BLaER1 treated with 17β-estradiol and CSF1 and Interleukin-3, amounts not matched to agents 10 nM and 100 nM (cell line): Measurements from ENCODE around the gene DCAF8.
A peak's percentile ranks its signal among the peaks of the same experiment; 100 is the strongest.

Source experiments
- H3K27ac ChIP-seq, 11 experiments: shearing (Covaris generic); formaldehyde crosslinking; 2 replicates each; pipeline ENCODE4 v1.8.1; 2022
- H3K27me3 ChIP-seq, 11 experiments: shearing (Covaris generic); formaldehyde crosslinking; 2 replicates each; pipeline ENCODE4 v1.8.1; 2022
- H3K36me3 ChIP-seq, 11 experiments: shearing (Covaris generic); formaldehyde crosslinking; 2 replicates each; pipeline ENCODE4 v1.8.1; 2022
- H3K4me1 ChIP-seq, 10 experiments: shearing (Covaris generic); formaldehyde crosslinking; 2 replicates each; pipeline ENCODE4 v1.8.1; 2022
- H3K4me2 ChIP-seq, 11 experiments: shearing (Covaris generic); formaldehyde crosslinking; 2 replicates each; pipeline ENCODE4 v1.8.1; 2022
- H3K4me3 ChIP-seq, 10 experiments: shearing (Covaris generic); formaldehyde crosslinking; 2 replicates each; pipeline ENCODE4 v1.8.1; 2022
- H3K9ac ChIP-seq, 11 experiments: shearing (Covaris generic); formaldehyde crosslinking; 2 replicates each; pipeline ENCODE4 v1.8.1; 2022
- H3K9me3 ChIP-seq, 11 experiments: shearing (Covaris generic); formaldehyde crosslinking; replicated peaks in 1 of 11; 2 replicates each; pipeline ENCODE4 v1.8.1; 2022
- H4K20me1 ChIP-seq, 11 experiments: shearing (Covaris generic); formaldehyde crosslinking; 2 replicates each; pipeline ENCODE4 v1.8.1; 2022
- Cebpa-rat ChIP-seq, 11 experiments: shearing (Covaris generic); IDR thresholded peaks; 2 replicates each; pipeline ENCODE4 v1.8.1; 2022

DCAF8 gene

GRCh38 chr1:160207118-160207650 is 55.2 kb downstream of the DCAF8 start:
- no peaks in the 10 kb centered on the region for H3K27me3 ChIP-seq
- H3K4me3 ChIP-seq = peak overlapping the region in 1 of 10 experiments; percentile 6; a peak in 2 of 20 replicates
- H3K36me3 ChIP-seq = peaks cover 25 to 52% (median 49%) of the 10 kb centered on the region in 11 experiments
- H3K27ac ChIP-seq = peak overlapping the region in 6 of 11 experiments; percentile 5 to 98 (median 92); a peak in 7 of 22 replicates
- peak overlapping the region; percentile 86 to 99 (median 96) for H3K4me2 ChIP-seq
- H3K9ac ChIP-seq = peak overlapping the region in 1 of 11 experiments; percentile 98; a peak in 1 of 22 replicates
- H3K4me1 ChIP-seq = peaks cover 52 to 76% (median 69%) of the 10 kb centered on the region in 10 experiments
- H4K20me1 ChIP-seq = peaks cover 23 to 62% (median 59%) of the 10 kb centered on the region in 11 experiments
- H3K9me3 ChIP-seq = no peaks in the 10 kb centered on the region
- TF ChIP-seq Cebpa-rat (IDR thresholded peaks at IDR 0.05) = no peak

DNA sequence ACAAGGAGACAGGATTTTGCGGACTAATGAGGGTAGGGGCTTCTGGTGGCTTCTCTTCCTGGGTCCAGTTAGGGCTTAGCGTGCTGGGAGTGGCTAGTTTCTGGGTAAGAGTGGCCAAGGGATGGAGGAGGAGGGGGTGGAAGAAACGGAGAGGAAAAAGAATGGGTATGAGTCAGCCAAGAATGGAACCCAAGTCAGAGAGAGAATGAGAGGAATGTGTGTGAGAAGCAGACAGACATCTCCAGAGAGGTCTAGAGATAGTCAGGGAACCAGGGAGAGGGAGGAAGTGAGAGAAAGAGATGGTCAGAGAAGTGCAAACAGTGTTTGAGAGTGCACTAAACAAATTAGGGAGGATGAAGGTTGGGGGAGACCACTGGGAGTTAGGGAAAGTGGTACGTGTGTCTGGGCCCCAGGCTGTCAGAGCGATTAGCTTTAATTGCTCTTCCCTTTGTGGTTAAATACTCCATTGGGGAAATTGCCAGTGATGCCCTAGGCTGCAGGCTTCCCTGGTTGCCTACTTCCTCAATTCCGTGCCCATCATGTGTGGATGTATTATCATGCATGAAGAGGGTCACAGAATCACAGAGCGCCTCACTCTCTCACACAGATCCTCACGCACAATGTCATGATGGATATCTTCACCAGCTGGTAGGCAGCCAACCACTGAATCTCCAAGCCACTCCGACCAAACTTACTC is 55.8 kb downstream of the DCAF8 start:
- peaks cover 18 to 46% (median 42%) of the 10 kb centered on the region in 11 experiments for H3K36me3 ChIP-seq
- H3K9ac ChIP-seq = peak overlapping the region; percentile 92 to 99 (median 96); a peak in 21 of 22 replicates
- no peaks in the 10 kb centered on the region for H3K27me3 ChIP-seq
- peak overlapping the region; percentile 74 to 99 (median 95); a peak in 19 of 20 replicates for H3K4me3 ChIP-seq
- no peaks in the 10 kb centered on the region for H3K9me3 ChIP-seq
- no peak for TF ChIP-seq Cebpa-rat (IDR thresholded peaks at IDR 0.05)
- peak overlapping the region in 9 of 11 experiments; percentile 86 to 98 (median 93); a peak in 19 of 22 replicates for H3K27ac ChIP-seq
- H3K4me2 ChIP-seq = peak overlapping the region; percentile 86 to 99 (median 96)
- peaks cover 23 to 60% (median 56%) of the 10 kb centered on the region in 11 experiments for H4K20me1 ChIP-seq
- H3K4me1 ChIP-seq = peaks cover 52 to 76% (median 69%) of the 10 kb centered on the region in 10 experiments

GRCh38 chr1:160206036-160206389 is 56.3 kb downstream of the DCAF8 start:
- Histone ChIP-seq H4K20me1 (peaks cover 23 to 55% (median 50%) of the 10 kb centered on the region in 11 experiments), H3K36me3 (peaks cover 13 to 40% (median 37%) of the 10 kb centered on the region in 11 experiments), H3K27ac (peak overlapping the region; percentile 84 to 98 (median 92)), H3K27me3 (no peaks in the 10 kb centered on the region), H3K9ac (peak overlapping the region; percentile 92 to 99 (median 96)), H3K4me3 (peak overlapping the region; percentile 74 to 99 (median 95)), H3K9me3 (no peaks in the 10 kb centered on the region), H3K4me1 (peaks cover 52 to 71% (median 69%) of the 10 kb centered on the region in 10 experiments), H3K4me2 (peak overlapping the region; percentile 86 to 99 (median 96))
- no peak for TF ChIP-seq Cebpa-rat (IDR thresholded peaks at IDR 0.05)

DNA sequence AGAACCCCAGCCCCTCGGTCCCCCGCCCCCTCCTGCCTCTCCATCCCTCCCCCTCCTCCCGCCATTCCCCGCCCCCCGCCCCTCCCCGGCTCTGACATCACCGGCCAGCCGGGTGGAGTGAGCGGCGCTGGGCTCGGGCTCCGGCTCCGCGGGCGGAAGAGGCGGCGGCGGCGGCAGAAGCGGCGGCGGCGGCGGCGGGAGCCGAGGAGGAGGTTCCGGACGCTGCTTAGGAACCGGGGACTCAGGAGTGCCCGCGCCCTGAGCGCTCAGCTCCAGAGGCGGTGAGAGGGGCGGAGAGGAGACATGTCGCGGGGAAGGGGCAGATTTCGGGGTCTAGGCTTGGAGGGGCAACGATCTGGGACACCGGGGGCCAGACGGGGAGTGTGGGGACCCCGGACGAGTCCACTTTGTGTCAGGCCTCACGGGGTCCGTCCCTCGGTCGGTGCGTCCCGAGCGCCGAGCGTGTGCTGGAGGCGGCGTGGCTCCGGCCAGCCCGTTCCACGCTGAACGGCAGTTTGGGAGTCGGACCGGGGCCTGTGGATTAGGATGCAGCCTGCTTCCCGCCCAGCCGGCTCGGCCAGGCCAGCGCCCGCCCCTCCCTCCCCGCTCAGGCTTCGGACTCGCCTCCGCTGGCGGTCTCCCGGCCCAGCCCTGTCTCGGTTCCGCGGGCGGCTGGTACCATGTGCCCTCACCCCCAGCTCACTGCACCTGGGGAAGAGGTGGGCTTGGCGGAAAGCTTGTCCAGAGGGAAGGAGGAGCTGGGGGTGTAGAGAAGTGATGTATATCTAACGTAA is 56.9 kb downstream of the DCAF8 start, which contains the start of gene PEA15:
Gene PEA15 (plus strand): TSS at position 143 of the 794 bp plus-strand sequence. CDS start 6,161 bp downstream, outside the sequence.
- TF ChIP-seq Cebpa-rat (IDR thresholded peaks at IDR 0.05) = no peak
- peaks cover 7 to 34% (median 31%) of the 10 kb centered on the region in 11 experiments; a peak in 21 of 22 replicates for H3K36me3 ChIP-seq
- no peaks in the 10 kb centered on the region for H3K27me3 ChIP-seq

GRCh38 chr1:160204526-160205241 is 57.7 kb downstream of the DCAF8 start:
- Histone ChIP-seq H3K36me3 (peaks cover under 1 to 27% (median 24%) of the 10 kb centered on the region in 11 experiments; a peak in 21 of 22 replicates), H4K20me1 (peaks cover 19 to 43% (median 37%) of the 10 kb centered on the region in 11 experiments), H3K27ac (peak overlapping the region; percentile 60 to 98 (median 81); a peak in 21 of 22 replicates), H3K9ac (peak overlapping the region; percentile 39 to 99 (median 70); a peak in 21 of 22 replicates), H3K4me3 (peak overlapping the region; percentile 23 to 98 (median 82); a peak in 17 of 20 replicates), H3K9me3 (no peaks in the 10 kb centered on the region), H3K4me1 (peaks cover 44 to 66% (median 57%) of the 10 kb centered on the region in 10 experiments), H3K4me2 (peak overlapping the region; percentile 81 to 98 (median 91)), H3K27me3 (no peaks in the 10 kb centered on the region)
- TF ChIP-seq Cebpa-rat (IDR thresholded peaks at IDR 0.05) = no peak

More for the DNA sequence above, 56.9 kb downstream of the DCAF8 start, which contains the start of gene PEA15:
- Histone ChIP-seq H3K4me1 (peaks cover 52 to 73% (median 65%) of the 10 kb centered on the region in 10 experiments), H3K27ac (peak within 1 kb of the TSS; percentile 84 to 98 (median 92)), H3K9me3 (no peaks in the 10 kb centered on the region), H4K20me1 (peaks cover 23 to 50% (median 45%) of the 10 kb centered on the region in 11 experiments), H3K4me3 (peak within 1 kb of the TSS; percentile 74 to 99 (median 95)), H3K4me2 (peak within 1 kb of the TSS; percentile 91 to 99 (median 96)), H3K9ac (peak within 1 kb of the TSS; percentile 92 to 99 (median 96))

DNA sequence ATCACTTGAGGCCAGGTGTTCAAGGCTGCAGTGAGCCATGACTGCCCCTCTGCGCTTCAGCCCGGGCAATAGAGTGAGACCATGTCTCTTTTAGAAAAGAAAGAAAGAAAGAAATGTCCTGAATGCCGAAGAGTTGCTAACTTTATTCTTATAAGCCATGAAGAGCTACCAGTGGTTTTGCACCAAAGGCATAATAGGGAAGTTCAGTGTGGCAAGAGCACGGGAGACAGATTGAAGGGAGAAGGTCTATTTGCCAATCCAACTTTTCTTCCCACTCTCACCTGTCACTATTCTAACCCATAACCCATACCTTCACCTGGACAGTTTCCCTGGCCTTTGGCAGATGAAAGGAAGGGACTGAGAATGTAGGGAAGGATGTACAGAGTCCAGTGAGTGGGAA is 61.6 kb downstream of the DCAF8 start:
- H3K4me3 ChIP-seq = no peak overlapping the region
- no peaks in the 10 kb centered on the region for H3K27me3 ChIP-seq
- H4K20me1 ChIP-seq = peaks cover 0 to 4% (median 0%) of the 10 kb centered on the region in 11 experiments; a peak in 2 of 22 replicates
- peak overlapping the region in 2 of 11 experiments; percentile 9 to 46; a peak in 3 of 22 replicates for H3K4me2 ChIP-seq
- TF ChIP-seq Cebpa-rat (IDR thresholded peaks at IDR 0.05) = no peak
- no peak overlapping the region for H3K9ac ChIP-seq
- no peaks in the 10 kb centered on the region for H3K9me3 ChIP-seq
- no peaks in the 10 kb centered on the region for H3K36me3 ChIP-seq
- no peak overlapping the region for H3K27ac ChIP-seq
- peaks cover 17 to 28% (median 18%) of the 10 kb centered on the region in 10 experiments for H3K4me1 ChIP-seq

GRCh38 chr1:160197231-160197630 is 65.1 kb downstream of the DCAF8 start:
- no peaks in the 10 kb centered on the region for H3K9me3 ChIP-seq
- H3K4me2 ChIP-seq = no peak overlapping the region
- no peaks in the 10 kb centered on the region for H3K27me3 ChIP-seq
- H3K4me3 ChIP-seq = no peak overlapping the region
- H3K9ac ChIP-seq = no peak overlapping the region
- no peak for TF ChIP-seq Cebpa-rat (IDR thresholded peaks at IDR 0.05)
- H3K27ac ChIP-seq = no peak overlapping the region
- no peaks in the 10 kb centered on the region for H3K36me3 ChIP-seq
- no peaks in the 10 kb centered on the region for H4K20me1 ChIP-seq
- H3K4me1 ChIP-seq = peaks cover 0 to 12% (median 6%) of the 10 kb centered on the region in 10 experiments; a peak in 10 of 20 replicates

GRCh38 chr1:160196143-160196542 is 66.2 kb downstream of the DCAF8 start:
- Histone ChIP-seq H3K4me3 (no peak overlapping the region), H3K9ac (no peak overlapping the region), H3K27me3 (no peaks in the 10 kb centered on the region), H3K4me2 (no peak overlapping the region), H3K4me1 (peaks cover 0 to 12% (median 6%) of the 10 kb centered on the region in 10 experiments; a peak in 10 of 20 replicates), H4K20me1 (no peaks in the 10 kb centered on the region), H3K36me3 (no peaks in the 10 kb centered on the region), H3K9me3 (no peaks in the 10 kb centered on the region), H3K27ac (no peak overlapping the region)
- TF ChIP-seq Cebpa-rat (IDR thresholded peaks at IDR 0.05) = no peak
